Measurements from ENCODE around the gene CASZ1.

GRCh38 chr1:10614377-10615225 lies 181.8 kb downstream of the CASZ1 start:
- TF ChIP-seq CTCF (IDR thresholded peaks at IDR 0.05) (no peak), POLR2A (IDR thresholded peaks at IDR 0.05) (no peak)
